HG02642 (cell line): ENCODE results near the gene PCDHA4.
"Not testable (repeated sequence)": the region's sequence is repeated elsewhere in the genome, so short reads cannot be mapped to it uniquely, and the experiment has no call there.

Experiments
- ATAC-seq: cut with Tn5 transposase; IDR thresholded peaks from one replicate; pipeline ENCODE4 v1.9.1; 2021; ENCODE audit warnings: mild to moderate bottlenecking; ENCODE audit not compliant: unreplicated experiment, poor library complexity

Gene PCDHA4

GRCh38 chr5:140821375-140822280 lies 14.8 kb downstream of the PCDHA4 start, which contains the start of gene PCDHA5:
Gene PCDHA5 (plus strand): TSS chr5:140821613.
- ATAC-seq = no peak

- no peak for ATAC-seq
These were observed 15.4 kb downstream of the PCDHA4 start for GRCh38 chr5:140822281-140822629.

- not testable (repeated sequence) for ATAC-seq
These were observed 16.1 kb downstream of the PCDHA4 start for GRCh38 chr5:140822969-140823368.

- ATAC-seq = no peak
These were observed 16.6 kb downstream of the PCDHA4 start for GRCh38 chr5:140823475-140823874.

GRCh38 chr5:140827704-140828361 lies 21.0 kb downstream of the PCDHA4 start, which contains the start of gene PCDHA6:
Gene PCDHA6 (plus strand): TSS chr5:140827960. CDS start chr5:140828092, 132 bp downstream.
- ATAC-seq = no peak

GRCh38 chr5:140828362-140828737 lies 21.5 kb downstream of the PCDHA4 start:
- ATAC-seq = no peak

- ATAC-seq = not testable (repeated sequence)
These were observed 22.9 kb downstream of the PCDHA4 start for GRCh38 chr5:140829511-140830501.

GRCh38 chr5:140833993-140834392 lies 27.1 kb downstream of the PCDHA4 start, which contains the start of gene PCDHA7:
Gene PCDHA7 (plus strand): TSS chr5:140834269. CDS start chr5:140834384, 115 bp downstream.
- no peak for ATAC-seq

- not testable (repeated sequence) for ATAC-seq
These were observed 27.7 kb downstream of the PCDHA4 start for GRCh38 chr5:140834439-140835008.

GRCh38 chr5:140835622-140836510 lies 29.0 kb downstream of the PCDHA4 start:
- no peak for ATAC-seq

- ATAC-seq = no peak
These were observed 34.4 kb downstream of the PCDHA4 start, which contains the start of gene PCDHA8 for GRCh38 chr5:140840978-140841962. Gene PCDHA8 (plus strand): TSS chr5:140841187. CDS start chr5:140841322, 135 bp downstream.

GRCh38 chr5:140842798-140843733 lies 36.2 kb downstream of the PCDHA4 start:
- ATAC-seq = no peak

- ATAC-seq = not testable (repeated sequence)
These were observed 41.6 kb downstream of the PCDHA4 start, which contains the start of gene PCDHA9 for GRCh38 chr5:140848139-140849102. Gene PCDHA9 (plus strand): TSS chr5:140848382. CDS start chr5:140848496, 114 bp downstream.

- ATAC-seq = not testable (repeated sequence)
These were observed 43.2 kb downstream of the PCDHA4 start for GRCh38 chr5:140849831-140850634.
